HepG2 (cell line): Measurements from ENCODE around the gene ALB. TPM values are rescaled to one million over a fixed set of nuclear protein-coding genes. Genes with fewer than 3 reads are reported as not detected.

Experiments
- AGO1 ChIP-seq: fragments of 200-400 bp; formaldehyde crosslinking; IDR thresholded peaks from 2 replicates; pipeline ENCODE4 v1.6.1; 2017; ENCODE audit warnings: mild to moderate bottlenecking, low read depth, low read length, moderate library complexity; ENCODE audit not compliant: poor library complexity, severe bottlenecking
- ATF7-NPFF ChIP-seq: sonication (generic); formaldehyde crosslinking; IDR thresholded peaks from 2 replicates; pipeline ENCODE4 v1.8.1; 2023; ENCODE audit warnings: mild to moderate bottlenecking, low read depth, missing genetic modification reagents, moderate library complexity
- HOXA7 ChIP-seq: sonication (generic); formaldehyde crosslinking; IDR thresholded peaks from 2 replicates; pipeline ENCODE4 v1.8.1; 2022; ENCODE audit warnings: mild to moderate bottlenecking, missing genetic modification reagents, moderate library complexity
- KDM4B ChIP-seq: sonication (generic); formaldehyde crosslinking; IDR thresholded peaks from 2 replicates; pipeline ENCODE4 v1.4.0; 2020; ENCODE audit warnings: missing genetic modification reagents
- MEIS1 ChIP-seq: sonication (generic); formaldehyde crosslinking; IDR thresholded peaks from 2 replicates; pipeline ENCODE4 v1.9.0; 2021; ENCODE audit warnings: mild to moderate bottlenecking, missing genetic modification reagents, moderate library complexity, borderline replicate concordance
- POLR2AphosphoS5 ChIP-seq: IDR thresholded peaks from 2 replicates; pipeline ENCODE4 v1.6.1; 2012; ENCODE audit warnings: low read depth, low read length
- PTBP1 ChIP-seq: fragments of 200-400 bp; formaldehyde crosslinking; IDR thresholded peaks from 2 replicates; pipeline ENCODE4 v1.6.1; 2018; ENCODE audit warnings: low read length, low read depth; ENCODE audit not compliant: poor library complexity, severe bottlenecking
- SRSF1 ChIP-seq: fragments of 200-400 bp; formaldehyde crosslinking; optimal IDR thresholded peaks from 2 replicates; pipeline ENCODE3; 2017; ENCODE audit warnings: mild to moderate bottlenecking, low read depth, low read length, moderate library complexity
- TRAFD1 ChIP-seq: sonication (generic); formaldehyde crosslinking; IDR thresholded peaks from 2 replicates; pipeline ENCODE4 v1.5.1; 2020; ENCODE audit warnings: missing genetic modification reagents, mild to moderate bottlenecking, borderline replicate concordance
- ZNF546 ChIP-seq: sonication (generic); formaldehyde crosslinking; conservative IDR thresholded peaks from 2 replicates; pipeline ENCODE4 v1.8.1; 2023; ENCODE audit warnings: mild to moderate bottlenecking, missing genetic modification reagents
- ZSCAN20 ChIP-seq: sonication (generic); formaldehyde crosslinking; IDR thresholded peaks from 2 replicates; pipeline ENCODE4 v1.4.0; 2020; ENCODE audit warnings: missing genetic modification reagents, mild to moderate bottlenecking, borderline replicate concordance
- ZSCAN9 ChIP-seq: IDR thresholded peaks from 2 replicates; pipeline ENCODE4 v1.6.1; 2016; ENCODE audit warnings: borderline replicate concordance
- polyA plus RNA-seq, 8 experiments: library from polyadenylated mRNA; depleted of rRNA in 3 of 8; stranded (reverse) in 7 of 8; unstranded in 1 of 8; fragments of >200 nt; fragmentation: Illumina TruSeq in 4 of 8; extraction: Trizol in 4 of 8; gene quantifications; 2 replicates each; pipeline versions ENCODE4 v1.2.1 to v1.2.3, GENCODE V29; 2011 to 2016; ENCODE audit warnings: low read depth in 4 of 8, missing spikeins in 1 of 8, mixed read lengths in 1 of 8; ENCODE audit not compliant: insufficient read depth in 1 of 8
- total RNA-seq, 5 experiments: library from RNA; depleted of rRNA; stranded (reverse); fragments of >200 nt; fragmentation: Illumina TruSeq; extraction: Trizol; gene quantifications; 2 replicates each; pipeline ENCODE4 v1.2.3, GENCODE V29; 2016; ENCODE audit warnings: low read depth in 1 of 5
- TF ChIP-seq, protein P1 (sequence below): sonication (generic); formaldehyde crosslinking; IDR thresholded peaks from 2 replicates; pipeline ENCODE4 v1.4.0; 2020; ENCODE audit warnings: missing genetic modification reagents
- TF ChIP-seq, protein P2 (sequence below): sonication (generic); formaldehyde crosslinking; IDR thresholded peaks from 2 replicates; pipeline ENCODE4 v1.8.0; 2022; ENCODE audit warnings: mild to moderate bottlenecking, missing genetic modification reagents; ENCODE audit not compliant: insufficient replicate concordance
- TF ChIP-seq, protein P3 (sequence below): IDR thresholded peaks from 2 replicates; pipeline ENCODE4 v1.4.0; 2020; ENCODE audit warnings: mild to moderate bottlenecking, missing genetic modification reagents

The ALB gene
- total and polyA plus RNA-seq, 2 of the 13 experiments (the other 11 are each of a cell fraction or from before 2014, with no cell fraction given): 22,259 to 22,625 TPM

- 0 out of 2 replicates have a peak, but pooled peaks have one; percentile 51 for TF ChIP-seq ZSCAN9 (CRISPR knock-in tag)
- no peak for TF ChIP-seq SRSF1
- TF ChIP-seq AGO1: no peak
- peak; percentile 30; the same call in 1 of the 2 replicates for TF ChIP-seq POLR2AphosphoS5
- no peak for TF ChIP-seq ZSCAN20 (CRISPR knock-in tag)
- no peak for TF ChIP-seq MEIS1 (CRISPR knock-in tag)
- no peak for TF ChIP-seq TRAFD1 (CRISPR knock-in tag)
- TF ChIP-seq, protein P1, sequence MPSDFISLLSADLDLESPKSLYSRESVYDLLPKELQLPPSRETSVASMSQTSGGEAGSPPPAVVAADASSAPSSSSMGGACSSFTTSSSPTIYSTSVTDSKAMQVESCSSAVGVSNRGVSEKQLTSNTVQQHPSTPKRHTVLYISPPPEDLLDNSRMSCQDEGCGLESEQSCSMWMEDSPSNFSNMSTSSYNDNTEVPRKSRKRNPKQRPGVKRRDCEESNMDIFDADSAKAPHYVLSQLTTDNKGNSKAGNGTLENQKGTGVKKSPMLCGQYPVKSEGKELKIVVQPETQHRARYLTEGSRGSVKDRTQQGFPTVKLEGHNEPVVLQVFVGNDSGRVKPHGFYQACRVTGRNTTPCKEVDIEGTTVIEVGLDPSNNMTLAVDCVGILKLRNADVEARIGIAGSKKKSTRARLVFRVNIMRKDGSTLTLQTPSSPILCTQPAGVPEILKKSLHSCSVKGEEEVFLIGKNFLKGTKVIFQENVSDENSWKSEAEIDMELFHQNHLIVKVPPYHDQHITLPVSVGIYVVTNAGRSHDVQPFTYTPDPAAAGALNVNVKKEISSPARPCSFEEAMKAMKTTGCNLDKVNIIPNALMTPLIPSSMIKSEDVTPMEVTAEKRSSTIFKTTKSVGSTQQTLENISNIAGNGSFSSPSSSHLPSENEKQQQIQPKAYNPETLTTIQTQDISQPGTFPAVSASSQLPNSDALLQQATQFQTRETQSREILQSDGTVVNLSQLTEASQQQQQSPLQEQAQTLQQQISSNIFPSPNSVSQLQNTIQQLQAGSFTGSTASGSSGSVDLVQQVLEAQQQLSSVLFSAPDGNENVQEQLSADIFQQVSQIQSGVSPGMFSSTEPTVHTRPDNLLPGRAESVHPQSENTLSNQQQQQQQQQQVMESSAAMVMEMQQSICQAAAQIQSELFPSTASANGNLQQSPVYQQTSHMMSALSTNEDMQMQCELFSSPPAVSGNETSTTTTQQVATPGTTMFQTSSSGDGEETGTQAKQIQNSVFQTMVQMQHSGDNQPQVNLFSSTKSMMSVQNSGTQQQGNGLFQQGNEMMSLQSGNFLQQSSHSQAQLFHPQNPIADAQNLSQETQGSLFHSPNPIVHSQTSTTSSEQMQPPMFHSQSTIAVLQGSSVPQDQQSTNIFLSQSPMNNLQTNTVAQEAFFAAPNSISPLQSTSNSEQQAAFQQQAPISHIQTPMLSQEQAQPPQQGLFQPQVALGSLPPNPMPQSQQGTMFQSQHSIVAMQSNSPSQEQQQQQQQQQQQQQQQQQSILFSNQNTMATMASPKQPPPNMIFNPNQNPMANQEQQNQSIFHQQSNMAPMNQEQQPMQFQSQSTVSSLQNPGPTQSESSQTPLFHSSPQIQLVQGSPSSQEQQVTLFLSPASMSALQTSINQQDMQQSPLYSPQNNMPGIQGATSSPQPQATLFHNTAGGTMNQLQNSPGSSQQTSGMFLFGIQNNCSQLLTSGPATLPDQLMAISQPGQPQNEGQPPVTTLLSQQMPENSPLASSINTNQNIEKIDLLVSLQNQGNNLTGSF: no peak
- TF ChIP-seq, protein P2, sequence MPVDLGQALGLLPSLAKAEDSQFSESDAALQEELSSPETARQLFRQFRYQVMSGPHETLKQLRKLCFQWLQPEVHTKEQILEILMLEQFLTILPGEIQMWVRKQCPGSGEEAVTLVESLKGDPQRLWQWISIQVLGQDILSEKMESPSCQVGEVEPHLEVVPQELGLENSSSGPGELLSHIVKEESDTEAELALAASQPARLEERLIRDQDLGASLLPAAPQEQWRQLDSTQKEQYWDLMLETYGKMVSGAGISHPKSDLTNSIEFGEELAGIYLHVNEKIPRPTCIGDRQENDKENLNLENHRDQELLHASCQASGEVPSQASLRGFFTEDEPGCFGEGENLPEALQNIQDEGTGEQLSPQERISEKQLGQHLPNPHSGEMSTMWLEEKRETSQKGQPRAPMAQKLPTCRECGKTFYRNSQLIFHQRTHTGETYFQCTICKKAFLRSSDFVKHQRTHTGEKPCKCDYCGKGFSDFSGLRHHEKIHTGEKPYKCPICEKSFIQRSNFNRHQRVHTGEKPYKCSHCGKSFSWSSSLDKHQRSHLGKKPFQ (CRISPR knock-in tag): no peak
- TF ChIP-seq KDM4B (CRISPR knock-in tag): no peak
- TF ChIP-seq, protein P3, sequence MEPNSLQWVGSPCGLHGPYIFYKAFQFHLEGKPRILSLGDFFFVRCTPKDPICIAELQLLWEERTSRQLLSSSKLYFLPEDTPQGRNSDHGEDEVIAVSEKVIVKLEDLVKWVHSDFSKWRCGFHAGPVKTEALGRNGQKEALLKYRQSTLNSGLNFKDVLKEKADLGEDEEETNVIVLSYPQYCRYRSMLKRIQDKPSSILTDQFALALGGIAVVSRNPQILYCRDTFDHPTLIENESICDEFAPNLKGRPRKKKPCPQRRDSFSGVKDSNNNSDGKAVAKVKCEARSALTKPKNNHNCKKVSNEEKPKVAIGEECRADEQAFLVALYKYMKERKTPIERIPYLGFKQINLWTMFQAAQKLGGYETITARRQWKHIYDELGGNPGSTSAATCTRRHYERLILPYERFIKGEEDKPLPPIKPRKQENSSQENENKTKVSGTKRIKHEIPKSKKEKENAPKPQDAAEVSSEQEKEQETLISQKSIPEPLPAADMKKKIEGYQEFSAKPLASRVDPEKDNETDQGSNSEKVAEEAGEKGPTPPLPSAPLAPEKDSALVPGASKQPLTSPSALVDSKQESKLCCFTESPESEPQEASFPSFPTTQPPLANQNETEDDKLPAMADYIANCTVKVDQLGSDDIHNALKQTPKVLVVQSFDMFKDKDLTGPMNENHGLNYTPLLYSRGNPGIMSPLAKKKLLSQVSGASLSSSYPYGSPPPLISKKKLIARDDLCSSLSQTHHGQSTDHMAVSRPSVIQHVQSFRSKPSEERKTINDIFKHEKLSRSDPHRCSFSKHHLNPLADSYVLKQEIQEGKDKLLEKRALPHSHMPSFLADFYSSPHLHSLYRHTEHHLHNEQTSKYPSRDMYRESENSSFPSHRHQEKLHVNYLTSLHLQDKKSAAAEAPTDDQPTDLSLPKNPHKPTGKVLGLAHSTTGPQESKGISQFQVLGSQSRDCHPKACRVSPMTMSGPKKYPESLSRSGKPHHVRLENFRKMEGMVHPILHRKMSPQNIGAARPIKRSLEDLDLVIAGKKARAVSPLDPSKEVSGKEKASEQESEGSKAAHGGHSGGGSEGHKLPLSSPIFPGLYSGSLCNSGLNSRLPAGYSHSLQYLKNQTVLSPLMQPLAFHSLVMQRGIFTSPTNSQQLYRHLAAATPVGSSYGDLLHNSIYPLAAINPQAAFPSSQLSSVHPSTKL (CRISPR knock-in tag): peak; percentile 55; the same call in 1 of the 2 replicates
- no peak for TF ChIP-seq ATF7-NPFF (CRISPR knock-in tag)
- no peak for TF ChIP-seq HOXA7 (CRISPR knock-in tag)
- no peak for TF ChIP-seq PTBP1
- no peak for TF ChIP-seq ZNF546 (CRISPR knock-in tag)
Observed at GRCh38 chr4:73434311-73434710, 30.2 kb downstream of the ALB start (continued).
